Osteoblast (primary cell): Measurements from ENCODE around the gene SAMD9L. TPM values are rescaled to one million over a fixed set of nuclear protein-coding genes. Genes with fewer than 3 reads are reported as not detected.

Experiments
- DNase-seq: peaks from one replicate; pipeline ENCODE4 v3.0.0; 2011; ENCODE audit warnings: low spot score, mixed read lengths; ENCODE audit not compliant: insufficient read length; ENCODE audit errors: missing footprints
- H2AFZ ChIP-seq: 2 replicates; pipeline ENCODE4 v1.6.0; 2011; ENCODE audit warnings: mild to moderate bottlenecking, low read length
- H3K27ac ChIP-seq: 2 replicates; pipeline ENCODE4 v1.5.1; 2011; ENCODE audit warnings: mild to moderate bottlenecking, low read depth, low read length, moderate library complexity
- H3K27me3 ChIP-seq: 2 replicates; pipeline ENCODE4 v1.6.0; 2012; ENCODE audit warnings: mild to moderate bottlenecking, control low read depth, inconsistent platforms, low read length, moderate library complexity; ENCODE audit not compliant: insufficient read depth
- H3K36me3 ChIP-seq: 2 replicates; pipeline ENCODE4 v1.5.1; 2011; ENCODE audit warnings: mild to moderate bottlenecking, low read length, control low read depth, moderate library complexity; ENCODE audit not compliant: insufficient read depth
- H3K4me1 ChIP-seq: 2 replicates; pipeline ENCODE4 v1.5.1; 2011; ENCODE audit warnings: mild to moderate bottlenecking, low read length, control low read depth, moderate library complexity; ENCODE audit not compliant: insufficient read depth
- H3K4me2 ChIP-seq: 2 replicates; pipeline ENCODE4 v1.6.0; 2011; ENCODE audit warnings: mild to moderate bottlenecking, low read length; ENCODE audit not compliant: insufficient read depth
- H3K4me3 ChIP-seq: fragments of 200-600 bp; sonication (generic); 3 replicates; pipeline ENCODE4 v1.5.1; 2012; ENCODE audit warnings: mild to moderate bottlenecking, low read length, inconsistent platforms; ENCODE audit not compliant: insufficient read depth
- H3K79me2 ChIP-seq: 2 replicates; pipeline ENCODE4 v1.6.0; 2012; ENCODE audit warnings: mild to moderate bottlenecking, low read length, control low read depth, inconsistent platforms; ENCODE audit not compliant: insufficient read depth
- H3K9me3 ChIP-seq: 2 replicates; pipeline ENCODE4 v1.5.1; 2011; ENCODE audit warnings: low read depth, low read length, control low read depth
- H4K20me1 ChIP-seq: 2 replicates; pipeline ENCODE4 v1.6.0; 2012; ENCODE audit warnings: mild to moderate bottlenecking, low read length, control low read depth; ENCODE audit not compliant: insufficient read depth
- CTCF ChIP-seq: IDR thresholded peaks from 2 replicates; pipeline ENCODE4 v1.5.1; 2011; ENCODE audit warnings: mild to moderate bottlenecking, low read depth, low read length, moderate library complexity; ENCODE audit errors: extremely low read depth
- total RNA-seq: library from RNA; depleted of rRNA; stranded (reverse); fragments of >200 nt; gene quantifications from 2 replicates; pipeline ENCODE4 v1.2.3, GENCODE V29; 2012

Gene SAMD9L
- total RNA-seq, 1 donor, result 25.0 TPM

GRCh38 chr7:93185303-93186027 lies 37.3 kb upstream of the SAMD9L start:
- Histone ChIP-seq H3K4me1 (peaks cover 8% of the 10 kb centered on the region), H3K79me2 (no peaks in the 10 kb centered on the region), H3K4me2 (peak overlapping the region; percentile 24), H3K36me3 (no peaks in the 10 kb centered on the region), H3K27me3 (peaks cover 3% of the 10 kb centered on the region), H3K27ac (no peak overlapping the region), H3K9me3 (no peaks in the 10 kb centered on the region), H3K4me3 (no peak overlapping the region), H2AFZ (no peak overlapping the region), H4K20me1 (no peaks in the 10 kb centered on the region)
- DNase-seq, result no peak
- TF ChIP-seq CTCF, result no peak

- Histone ChIP-seq H2AFZ (no peak overlapping the region), H3K4me3 (no peak overlapping the region), H3K4me1 (no peaks in the 10 kb centered on the region), H3K27me3 (peaks cover 21% of the 10 kb centered on the region), H4K20me1 (no peaks in the 10 kb centered on the region), H3K27ac (no peak overlapping the region), H3K9me3 (no peaks in the 10 kb centered on the region), H3K36me3 (no peaks in the 10 kb centered on the region), H3K4me2 (no peak overlapping the region), H3K79me2 (no peaks in the 10 kb centered on the region)
- no peak for TF ChIP-seq CTCF
- no peak for DNase-seq
Observed at GRCh38 chr7:93179173-93179572, 31.0 kb upstream of the SAMD9L start.

- no peaks in the 10 kb centered on the region for H3K4me1 ChIP-seq
- H3K4me2 ChIP-seq, result no peak overlapping the region
- peak; percentile 77 for DNase-seq
- peak; percentile 42 for TF ChIP-seq CTCF
- no peaks in the 10 kb centered on the region for H3K36me3 ChIP-seq
- H3K9me3 ChIP-seq, result no peaks in the 10 kb centered on the region
- peaks cover 21% of the 10 kb centered on the region for H3K27me3 ChIP-seq
- H2AFZ ChIP-seq, result no peak overlapping the region
- no peak overlapping the region for H3K27ac ChIP-seq
- H3K79me2 ChIP-seq, result no peaks in the 10 kb centered on the region
- H4K20me1 ChIP-seq, result no peaks in the 10 kb centered on the region
- no peak overlapping the region for H3K4me3 ChIP-seq
Observed at GRCh38 chr7:93178213-93178612, 30.0 kb upstream of the SAMD9L start.

- DNase-seq, result no peak
- H3K4me2 ChIP-seq, result no peak overlapping the region
Observed at GRCh38 chr7:93176992-93177580, 28.9 kb upstream of the SAMD9L start.

More at GRCh38 chr7:93176992-93177580, 28.9 kb upstream of the SAMD9L start:
- H3K4me1 ChIP-seq, result no peaks in the 10 kb centered on the region
- H3K9me3 ChIP-seq, result no peaks in the 10 kb centered on the region
- H2AFZ ChIP-seq, result no peak overlapping the region
- no peaks in the 10 kb centered on the region for H3K36me3 ChIP-seq
- H3K79me2 ChIP-seq, result no peaks in the 10 kb centered on the region
- no peak for TF ChIP-seq CTCF
- no peak overlapping the region for H3K27ac ChIP-seq
- H3K27me3 ChIP-seq, result peaks cover 21% of the 10 kb centered on the region
- H3K4me3 ChIP-seq, result no peak overlapping the region
- H4K20me1 ChIP-seq, result no peaks in the 10 kb centered on the region
